Right lobe of liver (tissue), 4 donors: ENCODE results near the gene CDC42EP3.

ENCODE experiments used
- POLR2A ChIP-seq: fragments of 450-650 bp; IDR thresholded peaks from one replicate; pipeline ENCODE4 v1.6.1; 2017; ENCODE audit warnings: antibody characterized with exemption, mild to moderate bottlenecking
- TF ChIP-seq, protein P1 (sequence below), 4 donors: fragments of 200-600 bp in 3 of 4; fragments of 450-650 bp in 1 of 4; IDR thresholded peaks; one replicate each; pipeline versions ENCODE4 v1.5.1 to v1.8.0; 2016 to 2022; ENCODE audit warnings: antibody characterized with exemption in 4 of 4, mild to moderate bottlenecking in 2 of 4
- donor health status: DM: no; HTN: no; CAD: no.
- donor health status: DM: no; HTN: no; CAD: no.
- donor health status: DM: no; HTN: yes; CAD: no.

DNA sequence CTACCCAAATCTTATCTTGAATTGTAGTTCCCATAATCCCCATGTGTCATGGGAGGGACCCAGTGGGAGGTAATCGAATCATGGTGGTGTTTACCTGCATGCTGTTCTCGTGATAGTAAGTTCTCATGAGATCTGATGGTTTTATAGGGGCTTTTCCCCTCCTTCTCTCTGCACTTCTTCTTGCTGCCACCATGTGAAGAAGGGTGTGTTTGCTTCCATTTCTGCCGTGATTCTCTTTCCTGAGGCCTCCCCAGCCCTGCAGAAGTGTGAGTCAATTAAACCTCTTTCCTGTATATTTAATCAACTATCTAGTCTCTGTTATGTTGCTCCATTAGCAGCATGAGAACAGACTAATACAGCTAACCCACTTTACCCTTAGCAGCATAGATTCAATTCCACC is 37.6 kb downstream of the CDC42EP3 start:
- TF ChIP-seq, protein P1, sequence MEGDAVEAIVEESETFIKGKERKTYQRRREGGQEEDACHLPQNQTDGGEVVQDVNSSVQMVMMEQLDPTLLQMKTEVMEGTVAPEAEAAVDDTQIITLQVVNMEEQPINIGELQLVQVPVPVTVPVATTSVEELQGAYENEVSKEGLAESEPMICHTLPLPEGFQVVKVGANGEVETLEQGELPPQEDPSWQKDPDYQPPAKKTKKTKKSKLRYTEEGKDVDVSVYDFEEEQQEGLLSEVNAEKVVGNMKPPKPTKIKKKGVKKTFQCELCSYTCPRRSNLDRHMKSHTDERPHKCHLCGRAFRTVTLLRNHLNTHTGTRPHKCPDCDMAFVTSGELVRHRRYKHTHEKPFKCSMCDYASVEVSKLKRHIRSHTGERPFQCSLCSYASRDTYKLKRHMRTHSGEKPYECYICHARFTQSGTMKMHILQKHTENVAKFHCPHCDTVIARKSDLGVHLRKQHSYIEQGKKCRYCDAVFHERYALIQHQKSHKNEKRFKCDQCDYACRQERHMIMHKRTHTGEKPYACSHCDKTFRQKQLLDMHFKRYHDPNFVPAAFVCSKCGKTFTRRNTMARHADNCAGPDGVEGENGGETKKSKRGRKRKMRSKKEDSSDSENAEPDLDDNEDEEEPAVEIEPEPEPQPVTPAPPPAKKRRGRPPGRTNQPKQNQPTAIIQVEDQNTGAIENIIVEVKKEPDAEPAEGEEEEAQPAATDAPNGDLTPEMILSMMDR (IDR thresholded peaks at IDR 0.05) = no peak
- no peak for TF ChIP-seq POLR2A
